HepG2 (cell line): Measurements from ENCODE around the gene AKR1B15. TPM values are rescaled to one million over a fixed set of nuclear protein-coding genes. Genes with fewer than 3 reads are reported as not detected.

Experiments used
- GATAD2A ChIP-seq: IDR thresholded peaks from 2 replicates; pipeline ENCODE4 v1.6.1; 2016
- IRF2 ChIP-seq: IDR thresholded peaks from 2 replicates; pipeline ENCODE4 v1.6.1; 2018; ENCODE audit warnings: missing genetic modification reagents, missing compliant biosample characterization
- MAFG ChIP-seq: sonication (generic); formaldehyde crosslinking; IDR thresholded peaks from 2 replicates; pipeline ENCODE4 v1.5.1; 2020; ENCODE audit warnings: mild to moderate bottlenecking, missing genetic modification reagents
- MED1 ChIP-seq: sonication (generic); formaldehyde crosslinking; IDR thresholded peaks from 2 replicates; pipeline ENCODE4 v1.4.0; 2020; ENCODE audit warnings: missing genetic modification reagents
- MED8 ChIP-seq: sonication (generic); formaldehyde crosslinking; IDR thresholded peaks from 2 replicates; pipeline ENCODE4 v1.8.1; 2023; ENCODE audit warnings: mild to moderate bottlenecking, missing genetic modification reagents; ENCODE audit not compliant: insufficient replicate concordance
- MXI1 ChIP-seq: IDR thresholded peaks from 3 replicates; pipeline ENCODE4 v1.6.1; 2012; ENCODE audit warnings: low read depth, low read length, inconsistent platforms, borderline replicate concordance
- NCOA1 ChIP-seq: sonication (generic); formaldehyde crosslinking; IDR thresholded peaks from 2 replicates; pipeline ENCODE4 v1.9.0; 2021; ENCODE audit warnings: missing genetic modification reagents
- PHF5A ChIP-seq: IDR thresholded peaks from one replicate; pipeline ENCODE4 v1.6.1; 2018; ENCODE audit warnings: low read depth, missing genetic modification reagents; ENCODE audit not compliant: unreplicated experiment
- POLR2G ChIP-seq: fragments of 200-400 bp; formaldehyde crosslinking; IDR thresholded peaks from 2 replicates; pipeline ENCODE4 v1.6.1; 2018; ENCODE audit warnings: mild to moderate bottlenecking, low read depth, low read length, moderate library complexity
- RAD51 ChIP-seq: fragments of 450-650 bp; IDR thresholded peaks from 2 replicates; pipeline ENCODE4 v1.6.1; 2016; ENCODE audit warnings: borderline replicate concordance
- SMAD3 ChIP-seq: sonication (generic); formaldehyde crosslinking; IDR thresholded peaks from 2 replicates; pipeline ENCODE4 v1.4.0; 2020; ENCODE audit warnings: missing genetic modification reagents
- TBX2 ChIP-seq: sonication (generic); formaldehyde crosslinking; IDR thresholded peaks from 2 replicates; pipeline ENCODE4 v1.5.0; 2020; ENCODE audit warnings: missing genetic modification reagents, mild to moderate bottlenecking, borderline replicate concordance
- ZNF441 ChIP-seq: sonication (generic); formaldehyde crosslinking; IDR thresholded peaks from 2 replicates; pipeline ENCODE4 v1.7.0; 2021; ENCODE audit warnings: missing genetic modification reagents, borderline replicate concordance
- ZNF614 ChIP-seq: IDR thresholded peaks from 2 replicates; pipeline ENCODE4 v1.6.1; 2018; ENCODE audit warnings: missing biosample characterization, missing genetic modification reagents, inconsistent platforms, borderline replicate concordance
- ZNF660 ChIP-seq: sonication (generic); formaldehyde crosslinking; IDR thresholded peaks from 2 replicates; pipeline ENCODE4 v1.5.1; 2020; ENCODE audit warnings: mild to moderate bottlenecking, low read depth, missing genetic modification reagents, borderline replicate concordance
- polyA plus RNA-seq, 8 experiments: library from polyadenylated mRNA; depleted of rRNA in 3 of 8; stranded (reverse) in 7 of 8; unstranded in 1 of 8; fragments of >200 nt; fragmentation: Illumina TruSeq in 4 of 8; extraction: Trizol in 4 of 8; gene quantifications; 2 replicates each; pipeline versions ENCODE4 v1.2.1 to v1.2.3, GENCODE V29; 2011 to 2016; ENCODE audit warnings: low read depth in 4 of 8, missing spikeins in 1 of 8, mixed read lengths in 1 of 8; ENCODE audit not compliant: insufficient read depth in 1 of 8
- total RNA-seq, 5 experiments: library from RNA; depleted of rRNA; stranded (reverse); fragments of >200 nt; fragmentation: Illumina TruSeq; extraction: Trizol; gene quantifications; 2 replicates each; pipeline ENCODE4 v1.2.3, GENCODE V29; 2016; ENCODE audit warnings: low read depth in 1 of 5
- TF ChIP-seq, protein P1 (sequence below): sonication (generic); formaldehyde crosslinking; IDR thresholded peaks from 2 replicates; pipeline ENCODE4; 2020; ENCODE audit warnings: missing genetic modification reagents, mild to moderate bottlenecking, borderline replicate concordance
- TF ChIP-seq, protein P2 (sequence below): sonication (generic); formaldehyde crosslinking; IDR thresholded peaks from 2 replicates; pipeline ENCODE4 v1.4.0; 2020; ENCODE audit warnings: missing genetic modification reagents
- TF ChIP-seq, protein P3 (sequence below): sonication (generic); formaldehyde crosslinking; IDR thresholded peaks from 2 replicates; pipeline ENCODE4 v1.5.0; 2020; ENCODE audit warnings: mild to moderate bottlenecking, missing genetic modification reagents, borderline replicate concordance
- TF ChIP-seq, protein P4 (sequence below): sonication (generic); formaldehyde crosslinking; IDR thresholded peaks from 2 replicates; pipeline ENCODE4 v1.4.0; 2020; ENCODE audit warnings: missing genetic modification reagents

AKR1B15 gene
- total and polyA plus RNA-seq, 2 of the 13 experiments (the other 11 are each of a cell fraction or from before 2014, with no cell fraction given): 0.77 TPM; not detected in 1

DNA sequence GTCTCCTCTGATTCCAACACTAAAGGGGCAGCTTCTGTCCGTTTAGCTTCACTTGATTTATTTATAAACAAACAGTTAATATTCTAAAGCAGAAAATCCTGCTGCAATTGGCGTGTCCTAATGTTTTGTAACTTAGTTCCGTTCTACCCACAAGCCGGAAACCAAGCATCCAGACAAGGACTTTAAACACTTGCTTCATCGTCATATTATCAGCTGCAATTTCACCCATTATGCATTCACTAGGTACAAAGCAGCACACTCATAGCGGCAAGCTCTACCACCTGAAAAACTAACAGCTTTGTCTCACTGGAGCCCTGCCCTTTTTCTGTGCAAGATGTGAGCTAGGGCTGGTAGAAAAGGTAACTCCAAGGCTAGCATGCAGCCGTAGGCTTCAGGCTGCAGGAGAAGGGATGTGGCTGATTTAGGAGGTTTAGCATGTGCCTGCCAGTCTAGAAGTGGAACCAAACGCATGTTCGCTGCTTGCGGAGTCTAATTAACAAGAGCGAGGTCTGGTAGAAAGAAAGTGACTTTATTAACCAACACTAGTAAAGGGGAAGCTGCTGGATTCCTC is 54.1 kb downstream of the AKR1B15 start (continued):
- TF ChIP-seq, protein P1, sequence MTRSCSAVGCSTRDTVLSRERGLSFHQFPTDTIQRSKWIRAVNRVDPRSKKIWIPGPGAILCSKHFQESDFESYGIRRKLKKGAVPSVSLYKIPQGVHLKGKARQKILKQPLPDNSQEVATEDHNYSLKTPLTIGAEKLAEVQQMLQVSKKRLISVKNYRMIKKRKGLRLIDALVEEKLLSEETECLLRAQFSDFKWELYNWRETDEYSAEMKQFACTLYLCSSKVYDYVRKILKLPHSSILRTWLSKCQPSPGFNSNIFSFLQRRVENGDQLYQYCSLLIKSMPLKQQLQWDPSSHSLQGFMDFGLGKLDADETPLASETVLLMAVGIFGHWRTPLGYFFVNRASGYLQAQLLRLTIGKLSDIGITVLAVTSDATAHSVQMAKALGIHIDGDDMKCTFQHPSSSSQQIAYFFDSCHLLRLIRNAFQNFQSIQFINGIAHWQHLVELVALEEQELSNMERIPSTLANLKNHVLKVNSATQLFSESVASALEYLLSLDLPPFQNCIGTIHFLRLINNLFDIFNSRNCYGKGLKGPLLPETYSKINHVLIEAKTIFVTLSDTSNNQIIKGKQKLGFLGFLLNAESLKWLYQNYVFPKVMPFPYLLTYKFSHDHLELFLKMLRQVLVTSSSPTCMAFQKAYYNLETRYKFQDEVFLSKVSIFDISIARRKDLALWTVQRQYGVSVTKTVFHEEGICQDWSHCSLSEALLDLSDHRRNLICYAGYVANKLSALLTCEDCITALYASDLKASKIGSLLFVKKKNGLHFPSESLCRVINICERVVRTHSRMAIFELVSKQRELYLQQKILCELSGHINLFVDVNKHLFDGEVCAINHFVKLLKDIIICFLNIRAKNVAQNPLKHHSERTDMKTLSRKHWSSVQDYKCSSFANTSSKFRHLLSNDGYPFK (CRISPR knock-in tag): no peak
- TF ChIP-seq, protein P2, sequence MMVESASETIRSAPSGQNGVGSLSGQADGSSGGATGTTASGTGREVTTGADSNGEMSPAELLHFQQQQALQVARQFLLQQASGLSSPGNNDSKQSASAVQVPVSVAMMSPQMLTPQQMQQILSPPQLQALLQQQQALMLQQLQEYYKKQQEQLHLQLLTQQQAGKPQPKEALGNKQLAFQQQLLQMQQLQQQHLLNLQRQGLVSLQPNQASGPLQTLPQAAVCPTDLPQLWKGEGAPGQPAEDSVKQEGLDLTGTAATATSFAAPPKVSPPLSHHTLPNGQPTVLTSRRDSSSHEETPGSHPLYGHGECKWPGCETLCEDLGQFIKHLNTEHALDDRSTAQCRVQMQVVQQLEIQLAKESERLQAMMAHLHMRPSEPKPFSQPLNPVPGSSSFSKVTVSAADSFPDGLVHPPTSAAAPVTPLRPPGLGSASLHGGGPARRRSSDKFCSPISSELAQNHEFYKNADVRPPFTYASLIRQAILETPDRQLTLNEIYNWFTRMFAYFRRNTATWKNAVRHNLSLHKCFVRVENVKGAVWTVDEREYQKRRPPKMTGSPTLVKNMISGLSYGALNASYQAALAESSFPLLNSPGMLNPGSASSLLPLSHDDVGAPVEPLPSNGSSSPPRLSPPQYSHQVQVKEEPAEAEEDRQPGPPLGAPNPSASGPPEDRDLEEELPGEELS (CRISPR knock-in tag): peak; percentile 45; the same call in 1 of the 2 replicates
- TF ChIP-seq ZNF614 (CRISPR knock-in tag) (peak; percentile 51; the same call in 1 of the 2 replicates), RAD51 (no peak), NCOA1 (no peak), GATAD2A (CRISPR knock-in tag) (peak; percentile 60), POLR2G (peak; percentile 40; the same call in 1 of the 2 replicates), ZNF660 (CRISPR knock-in tag) (no peak), TBX2 (CRISPR knock-in tag) (peak; percentile 16; the same call in 1 of the 2 replicates), MAFG (CRISPR knock-in tag) (no peak), IRF2 (CRISPR knock-in tag) (peak; percentile 10; the same call in 1 of the 2 replicates), PHF5A (no peak), ZNF441 (0 out of 2 replicates have a peak, but pooled peaks have one; percentile 12), MXI1 (no peak), MED8 (CRISPR knock-in tag) (peak; percentile 31), SMAD3 (no peak), MED1 (peak; percentile 32; the same call in 1 of the 2 replicates)
- TF ChIP-seq, protein P3, sequence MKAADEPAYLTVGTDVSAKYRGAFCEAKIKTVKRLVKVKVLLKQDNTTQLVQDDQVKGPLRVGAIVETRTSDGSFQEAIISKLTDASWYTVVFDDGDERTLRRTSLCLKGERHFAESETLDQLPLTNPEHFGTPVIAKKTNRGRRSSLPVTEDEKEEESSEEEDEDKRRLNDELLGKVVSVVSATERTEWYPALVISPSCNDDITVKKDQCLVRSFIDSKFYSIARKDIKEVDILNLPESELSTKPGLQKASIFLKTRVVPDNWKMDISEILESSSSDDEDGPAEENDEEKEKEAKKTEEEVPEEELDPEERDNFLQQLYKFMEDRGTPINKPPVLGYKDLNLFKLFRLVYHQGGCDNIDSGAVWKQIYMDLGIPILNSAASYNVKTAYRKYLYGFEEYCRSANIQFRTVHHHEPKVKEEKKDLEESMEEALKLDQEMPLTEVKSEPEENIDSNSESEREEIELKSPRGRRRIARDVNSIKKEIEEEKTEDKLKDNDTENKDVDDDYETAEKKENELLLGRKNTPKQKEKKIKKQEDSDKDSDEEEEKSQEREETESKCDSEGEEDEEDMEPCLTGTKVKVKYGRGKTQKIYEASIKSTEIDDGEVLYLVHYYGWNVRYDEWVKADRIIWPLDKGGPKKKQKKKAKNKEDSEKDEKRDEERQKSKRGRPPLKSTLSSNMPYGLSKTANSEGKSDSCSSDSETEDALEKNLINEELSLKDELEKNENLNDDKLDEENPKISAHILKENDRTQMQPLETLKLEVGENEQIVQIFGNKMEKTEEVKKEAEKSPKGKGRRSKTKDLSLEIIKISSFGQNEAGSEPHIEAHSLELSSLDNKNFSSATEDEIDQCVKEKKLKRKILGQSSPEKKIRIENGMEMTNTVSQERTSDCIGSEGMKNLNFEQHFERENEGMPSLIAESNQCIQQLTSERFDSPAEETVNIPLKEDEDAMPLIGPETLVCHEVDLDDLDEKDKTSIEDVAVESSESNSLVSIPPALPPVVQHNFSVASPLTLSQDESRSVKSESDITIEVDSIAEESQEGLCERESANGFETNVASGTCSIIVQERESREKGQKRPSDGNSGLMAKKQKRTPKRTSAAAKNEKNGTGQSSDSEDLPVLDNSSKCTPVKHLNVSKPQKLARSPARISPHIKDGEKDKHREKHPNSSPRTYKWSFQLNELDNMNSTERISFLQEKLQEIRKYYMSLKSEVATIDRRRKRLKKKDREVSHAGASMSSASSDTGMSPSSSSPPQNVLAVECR (CRISPR knock-in tag): 0 out of 2 replicates have a peak, but pooled peaks have one; percentile 20
- TF ChIP-seq, protein P4, sequence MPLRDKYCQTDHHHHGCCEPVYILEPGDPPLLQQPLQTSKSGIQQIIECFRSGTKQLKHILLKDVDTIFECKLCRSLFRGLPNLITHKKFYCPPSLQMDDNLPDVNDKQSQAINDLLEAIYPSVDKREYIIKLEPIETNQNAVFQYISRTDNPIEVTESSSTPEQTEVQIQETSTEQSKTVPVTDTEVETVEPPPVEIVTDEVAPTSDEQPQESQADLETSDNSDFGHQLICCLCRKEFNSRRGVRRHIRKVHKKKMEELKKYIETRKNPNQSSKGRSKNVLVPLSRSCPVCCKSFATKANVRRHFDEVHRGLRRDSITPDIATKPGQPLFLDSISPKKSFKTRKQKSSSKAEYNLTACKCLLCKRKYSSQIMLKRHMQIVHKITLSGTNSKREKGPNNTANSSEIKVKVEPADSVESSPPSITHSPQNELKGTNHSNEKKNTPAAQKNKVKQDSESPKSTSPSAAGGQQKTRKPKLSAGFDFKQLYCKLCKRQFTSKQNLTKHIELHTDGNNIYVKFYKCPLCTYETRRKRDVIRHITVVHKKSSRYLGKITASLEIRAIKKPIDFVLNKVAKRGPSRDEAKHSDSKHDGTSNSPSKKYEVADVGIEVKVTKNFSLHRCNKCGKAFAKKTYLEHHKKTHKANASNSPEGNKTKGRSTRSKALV: 0 out of 2 replicates have a peak, but pooled peaks have one; percentile 35
